ENCODE results near the gene ALPG.
"Not testable (repeated sequence)": the region's sequence is repeated elsewhere in the genome, so short reads cannot be mapped to it uniquely, and the experiment has no call there.

ALPG gene

DNA sequence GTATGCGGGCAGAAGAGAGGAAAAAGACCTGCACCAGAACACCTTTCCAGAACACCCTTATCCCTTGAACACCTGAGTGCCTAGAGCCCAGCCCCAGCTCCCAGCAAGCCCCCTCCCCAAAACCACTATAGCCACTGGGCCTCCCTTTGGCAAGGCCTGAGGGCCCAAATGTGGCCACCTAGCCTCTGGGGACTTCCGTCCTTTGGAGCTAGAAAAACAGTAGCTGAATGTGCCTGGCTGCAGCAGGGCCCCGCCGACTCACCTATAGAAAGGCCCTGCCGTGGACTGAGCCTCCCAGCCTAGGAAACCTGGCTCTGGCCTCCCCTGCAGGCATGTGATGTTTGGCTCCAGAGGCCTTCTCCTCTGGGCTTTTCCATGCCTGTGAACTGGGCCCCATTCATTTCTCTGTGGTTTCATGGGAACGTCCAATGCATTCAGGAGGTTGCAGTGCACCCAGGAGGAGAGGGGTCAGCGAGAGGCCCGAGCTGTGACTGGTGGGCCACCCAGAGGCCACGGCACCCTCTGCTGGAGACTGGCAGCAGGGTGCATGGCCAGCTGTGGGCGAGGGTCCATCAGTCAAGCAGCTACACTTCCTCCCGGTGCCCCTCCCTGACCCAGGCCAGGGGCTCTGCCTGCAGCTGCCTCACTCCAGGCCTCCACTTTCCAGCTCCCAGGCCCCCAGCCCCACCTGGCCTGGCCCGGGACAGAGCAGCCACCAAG is 43.4 kb upstream of the ALPG start:
- H3K27me3 ChIP-seq (ENCODE audit: control insufficient read depth in 3 of 3, insufficient read depth in 3 of 3, low read depth in 1 of 3, low read length in 3 of 3); H3K9ac ChIP-seq (ENCODE audit: low read depth, low read length, poor library complexity); H4K8ac ChIP-seq (ENCODE audit: low read depth, low read length); H4K91ac ChIP-seq (ENCODE audit: low read depth, low read length, poor library complexity); H3K23ac ChIP-seq (ENCODE audit: low read depth, low read length, poor library complexity); H3K79me1 ChIP-seq (ENCODE audit: low read depth, low read length); H3K27ac ChIP-seq (replicated peaks; ENCODE audit: low read length); H2BK120ac ChIP-seq (ENCODE audit: low read depth, low read length); H2BK12ac ChIP-seq (ENCODE audit: low read length); H3K9me3 ChIP-seq (replicated peaks in 1 of 2; ENCODE audit: control insufficient read depth in 2 of 2, insufficient read depth in 1 of 2, low read depth in 1 of 2, low read length in 2 of 2); H3K4me1 ChIP-seq (ENCODE audit: control insufficient read depth in 2 of 2, insufficient read depth in 1 of 2, low read depth in 1 of 2, low read length in 2 of 2); H3K4ac ChIP-seq (ENCODE audit: low read length); H2BK15ac ChIP-seq (ENCODE audit: low read length); DNase-seq (ENCODE audit: low spot score); H3K4me2 ChIP-seq (ENCODE audit: insufficient read depth, low read length, poor library complexity, severe bottlenecking); H3K36me3 ChIP-seq (replicated peaks in 1 of 2; ENCODE audit: control insufficient read depth in 2 of 2, insufficient read depth in 2 of 2, low read length in 2 of 2); H3K4me3 ChIP-seq (ENCODE audit: low read length in 2 of 2): not testable (repeated sequence)
- WGBS, 2 donors (ENCODE audit: extremely low coverage in 2 of 2, insufficient read length in 2 of 2, insufficient replicate concordance in 1 of 2): no CpG with 5 or more reads among the region's 12 CpGs
- peak overlapping the region; percentile 63 for H2AK5ac ChIP-seq (ENCODE audit: low read depth, low read length)
- peak overlapping the region; percentile 45 for H2AFZ ChIP-seq (ENCODE audit: low read length)
- peak overlapping the region; percentile 82 for H3K14ac ChIP-seq (ENCODE audit: low read length)
- H2BK5ac ChIP-seq (ENCODE audit: low read length): peak overlapping the region; percentile 75
- H3K18ac ChIP-seq (ENCODE audit: low read length): peak overlapping the region; percentile 17

DNA sequence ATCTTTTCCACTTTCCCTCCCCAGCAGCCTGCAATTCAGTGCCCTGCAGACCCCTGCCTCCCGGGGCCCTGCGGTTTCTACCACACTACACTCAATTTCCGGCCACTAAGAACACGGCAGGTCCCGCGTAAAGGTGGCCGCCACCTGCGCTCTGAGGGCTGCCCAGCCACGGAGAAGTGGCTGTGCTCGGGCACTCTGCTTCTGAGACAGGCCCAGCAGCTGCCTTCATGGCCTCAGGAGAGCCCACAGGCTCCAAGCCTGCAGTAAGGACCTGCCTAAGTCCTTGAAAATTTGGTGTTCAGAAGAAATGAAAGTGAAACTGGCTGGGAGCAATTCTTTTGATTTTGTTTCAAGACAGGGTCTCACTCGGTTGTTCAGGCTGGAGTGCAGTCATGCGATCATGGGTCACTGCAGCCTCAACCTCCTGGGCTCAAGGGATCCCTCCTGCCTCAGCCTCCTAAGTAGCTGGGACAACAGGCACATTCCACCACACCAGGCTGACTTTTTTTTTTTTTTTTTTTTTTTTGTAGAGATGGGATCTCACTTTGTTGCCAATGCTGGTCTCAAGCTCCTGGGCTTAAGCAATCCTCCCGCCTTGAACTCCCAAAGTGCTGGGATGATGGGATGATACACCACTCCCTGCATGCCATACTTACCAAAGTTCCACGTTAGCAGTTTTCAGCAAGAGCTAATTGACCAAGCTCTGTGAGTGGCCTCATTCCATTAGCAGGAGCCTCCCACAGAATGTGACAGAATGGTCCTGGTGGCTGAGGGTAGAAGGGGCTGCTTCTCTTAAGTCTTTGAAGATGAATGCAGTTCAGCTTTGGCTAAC is 42.6 kb upstream of the ALPG start:
- H3K14ac ChIP-seq (ENCODE audit: low read length): peak overlapping the region; percentile 82
- WGBS, 2 donors (ENCODE audit: extremely low coverage in 2 of 2, insufficient read length in 2 of 2, insufficient replicate concordance in 1 of 2): no CpG with 5 or more reads among the region's 14 CpGs
- no peak overlapping the region for H2BK12ac ChIP-seq (ENCODE audit: low read length)
- no peak overlapping the region for H3K4ac ChIP-seq (ENCODE audit: low read length)
- no peak for DNase-seq (ENCODE audit: low spot score)
- H3K9me3 ChIP-seq (replicated peaks in 1 of 2; ENCODE audit: control insufficient read depth in 2 of 2, insufficient read depth in 1 of 2, low read depth in 1 of 2, low read length in 2 of 2): no peaks in the 10 kb centered on the region
- H3K18ac ChIP-seq (ENCODE audit: low read length): no peak overlapping the region
- no peak overlapping the region for H4K8ac ChIP-seq (ENCODE audit: low read depth, low read length)
- no peak overlapping the region for H3K27ac ChIP-seq (replicated peaks; ENCODE audit: low read length)
- H3K4me1 ChIP-seq (ENCODE audit: control insufficient read depth in 2 of 2, insufficient read depth in 1 of 2, low read depth in 1 of 2, low read length in 2 of 2): no peaks in the 10 kb centered on the region
- H2BK15ac ChIP-seq (ENCODE audit: low read length): no peak overlapping the region
- peak overlapping the region; percentile 75 for H2BK5ac ChIP-seq (ENCODE audit: low read length)
- no peak overlapping the region for H2BK120ac ChIP-seq (ENCODE audit: low read depth, low read length)
- H4K91ac ChIP-seq (ENCODE audit: low read depth, low read length, poor library complexity): no peak overlapping the region
- no peak overlapping the region for H3K4me2 ChIP-seq (ENCODE audit: insufficient read depth, low read length, poor library complexity, severe bottlenecking)
- H2AK5ac ChIP-seq (ENCODE audit: low read depth, low read length): peak overlapping the region; percentile 63
- H3K23ac ChIP-seq (ENCODE audit: low read depth, low read length, poor library complexity): peak overlapping the region; percentile 55
- no peaks in the 10 kb centered on the region for H3K79me1 ChIP-seq (ENCODE audit: low read depth, low read length)
- no peak overlapping the region for H3K4me3 ChIP-seq (ENCODE audit: low read length in 2 of 2)
- H3K9ac ChIP-seq (ENCODE audit: low read depth, low read length, poor library complexity): no peak overlapping the region
- peak overlapping the region; percentile 45 for H2AFZ ChIP-seq (ENCODE audit: low read length)
- no peaks in the 10 kb centered on the region for H3K36me3 ChIP-seq (replicated peaks in 1 of 2; ENCODE audit: control insufficient read depth in 2 of 2, insufficient read depth in 2 of 2, low read length in 2 of 2)
- peaks cover 0 to 2% (median 0%) of the 10 kb centered on the region in 3 experiments for H3K27me3 ChIP-seq (ENCODE audit: control insufficient read depth in 3 of 3, insufficient read depth in 3 of 3, low read depth in 1 of 3, low read length in 3 of 3)

- H3K9ac ChIP-seq (ENCODE audit: low read depth, low read length, poor library complexity); H3K4me1 ChIP-seq (ENCODE audit: control insufficient read depth in 2 of 2, insufficient read depth in 1 of 2, low read depth in 1 of 2, low read length in 2 of 2); H3K4me3 ChIP-seq (ENCODE audit: low read length in 2 of 2); H3K9me3 ChIP-seq (replicated peaks in 1 of 2; ENCODE audit: control insufficient read depth in 2 of 2, insufficient read depth in 1 of 2, low read depth in 1 of 2, low read length in 2 of 2); H3K27me3 ChIP-seq (ENCODE audit: control insufficient read depth in 3 of 3, insufficient read depth in 3 of 3, low read depth in 1 of 3, low read length in 3 of 3); H2BK120ac ChIP-seq (ENCODE audit: low read depth, low read length); H3K4ac ChIP-seq (ENCODE audit: low read length); H2BK12ac ChIP-seq (ENCODE audit: low read length); H3K27ac ChIP-seq (replicated peaks; ENCODE audit: low read length); H3K4me2 ChIP-seq (ENCODE audit: insufficient read depth, low read length, poor library complexity, severe bottlenecking); H2AFZ ChIP-seq (ENCODE audit: low read length); H2AK5ac ChIP-seq (ENCODE audit: low read depth, low read length); H3K36me3 ChIP-seq (replicated peaks in 1 of 2; ENCODE audit: control insufficient read depth in 2 of 2, insufficient read depth in 2 of 2, low read length in 2 of 2); H3K18ac ChIP-seq (ENCODE audit: low read length); H3K23ac ChIP-seq (ENCODE audit: low read depth, low read length, poor library complexity); DNase-seq (ENCODE audit: low spot score); H3K79me1 ChIP-seq (ENCODE audit: low read depth, low read length); H3K14ac ChIP-seq (ENCODE audit: low read length); H4K91ac ChIP-seq (ENCODE audit: low read depth, low read length, poor library complexity); H2BK5ac ChIP-seq (ENCODE audit: low read length); H4K8ac ChIP-seq (ENCODE audit: low read depth, low read length); H2BK15ac ChIP-seq (ENCODE audit: low read length): not testable (repeated sequence)
- no CpG with 5 or more reads among the region's 18 CpGs for WGBS, 2 donors (ENCODE audit: extremely low coverage in 2 of 2, insufficient read length in 2 of 2, insufficient replicate concordance in 1 of 2)
Measured at GRCh38 chr2:232364806-232365594, 41.6 kb upstream of the ALPG start.

Data from neuronal stem cell (in vitro differentiated cells).